Fibroblast of upper back skin (primary cell): ENCODE results near the gene ADK.
A peak's percentile ranks its signal among the peaks of the same experiment; 100 is the strongest.
"Not testable (repeated sequence)": the region's sequence is repeated elsewhere in the genome, so short reads cannot be mapped to it uniquely, and the experiment has no call there.

ENCODE experiments used
- DNase-seq: peaks from one replicate; pipeline ENCODE4 v3.0.0-alpha.2; 2013

Gene ADK

DNA sequence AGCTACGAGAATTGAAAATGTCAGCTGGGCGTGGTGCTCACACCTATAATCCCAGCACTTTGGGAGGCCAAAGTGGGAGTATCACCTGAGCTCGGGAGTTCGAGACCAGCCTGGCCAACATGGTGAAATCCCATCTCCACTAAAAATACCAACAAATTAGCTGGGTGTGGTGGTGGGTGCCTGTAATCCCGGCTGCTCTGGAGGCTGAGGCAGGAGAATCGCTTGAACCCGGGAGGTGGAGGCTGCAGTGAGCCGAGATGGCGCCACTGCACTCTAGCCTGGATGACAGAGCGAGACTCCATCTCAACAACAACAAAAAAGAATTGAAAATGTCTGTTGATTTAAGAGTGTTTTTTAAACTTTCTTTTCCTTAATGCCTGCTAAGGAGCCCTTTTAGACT, 4.0 kb upstream of the ADK start:
- not testable (repeated sequence) for DNase-seq

GRCh38 chr10:74150204-74150989, 624 bp upstream of the ADK start, which contains the start of gene AP3M1:
AP3M1 (minus strand) TSS chr10:74150828; CDS start chr10:74138379, 12,449 bp downstream.
- no peak for DNase-seq

- DNase-seq = no peak
Observed at GRCh38 chr10:74151879-74152722, 1.1 kb downstream of the ADK start.

DNA sequence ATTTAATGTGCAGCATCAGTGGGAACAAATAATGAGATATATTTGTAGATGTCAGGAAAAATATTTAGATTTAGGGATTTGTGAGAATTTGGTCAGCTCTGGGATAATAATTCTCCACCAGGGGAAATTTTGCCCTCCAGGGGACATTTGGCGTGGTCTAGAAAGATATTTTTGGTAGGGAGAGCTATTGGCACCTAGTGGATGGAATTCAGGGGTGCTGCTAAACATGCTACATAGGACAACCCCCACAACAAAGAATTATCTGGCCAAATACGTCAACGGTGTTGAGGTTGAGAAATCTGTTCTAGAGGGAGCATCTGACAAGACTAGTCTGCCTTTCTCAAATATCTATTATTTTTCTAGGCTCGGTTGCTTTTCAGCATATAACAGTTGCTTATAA, 2.1 kb downstream of the ADK start:
- peak; percentile 70 for DNase-seq

- DNase-seq = no peak
Observed at GRCh38 chr10:74153676-74154075, 2.7 kb downstream of the ADK start.

DNA sequence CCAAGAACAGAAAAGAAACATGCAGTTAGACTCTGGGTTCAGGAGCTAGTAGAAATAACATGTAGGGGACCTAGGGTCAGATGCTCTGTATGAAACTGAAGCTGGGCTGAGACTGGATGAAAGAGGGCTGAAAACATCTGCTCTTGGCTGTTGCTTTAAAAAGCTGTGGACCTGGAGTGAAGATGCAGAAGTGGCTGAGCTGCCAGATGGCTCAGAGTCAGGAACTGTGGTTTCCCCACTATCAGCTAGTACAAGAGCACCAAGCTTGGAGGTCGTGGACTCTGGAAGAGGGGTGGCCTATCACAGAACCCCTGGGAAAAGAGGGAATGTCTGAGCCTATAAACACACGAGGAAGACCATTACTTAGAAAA, 5.9 kb downstream of the ADK start:
- DNase-seq = no peak

DNA sequence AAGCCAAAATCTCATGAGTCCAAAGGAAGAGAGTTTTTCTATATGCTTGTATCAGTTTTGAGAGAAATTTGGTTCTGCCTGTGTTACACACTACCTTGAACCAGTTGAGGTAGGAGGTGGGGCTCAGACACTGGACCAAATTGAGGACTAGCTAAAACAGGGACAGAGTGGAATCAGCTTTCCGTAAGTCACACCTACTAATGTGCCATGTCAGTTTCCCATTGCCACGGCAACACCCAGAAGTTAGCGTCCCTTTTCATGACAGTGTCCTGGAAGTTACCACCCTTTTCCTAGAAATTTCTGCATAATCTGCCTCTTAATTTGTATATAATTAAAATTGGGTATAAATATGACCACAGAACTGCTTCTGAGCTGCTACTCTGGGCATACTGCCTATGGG, 9.0 kb downstream of the ADK start:
- no peak for DNase-seq

GRCh38 chr10:74163319-74164068, 12.5 kb downstream of the ADK start:
- no peak for DNase-seq

DNA sequence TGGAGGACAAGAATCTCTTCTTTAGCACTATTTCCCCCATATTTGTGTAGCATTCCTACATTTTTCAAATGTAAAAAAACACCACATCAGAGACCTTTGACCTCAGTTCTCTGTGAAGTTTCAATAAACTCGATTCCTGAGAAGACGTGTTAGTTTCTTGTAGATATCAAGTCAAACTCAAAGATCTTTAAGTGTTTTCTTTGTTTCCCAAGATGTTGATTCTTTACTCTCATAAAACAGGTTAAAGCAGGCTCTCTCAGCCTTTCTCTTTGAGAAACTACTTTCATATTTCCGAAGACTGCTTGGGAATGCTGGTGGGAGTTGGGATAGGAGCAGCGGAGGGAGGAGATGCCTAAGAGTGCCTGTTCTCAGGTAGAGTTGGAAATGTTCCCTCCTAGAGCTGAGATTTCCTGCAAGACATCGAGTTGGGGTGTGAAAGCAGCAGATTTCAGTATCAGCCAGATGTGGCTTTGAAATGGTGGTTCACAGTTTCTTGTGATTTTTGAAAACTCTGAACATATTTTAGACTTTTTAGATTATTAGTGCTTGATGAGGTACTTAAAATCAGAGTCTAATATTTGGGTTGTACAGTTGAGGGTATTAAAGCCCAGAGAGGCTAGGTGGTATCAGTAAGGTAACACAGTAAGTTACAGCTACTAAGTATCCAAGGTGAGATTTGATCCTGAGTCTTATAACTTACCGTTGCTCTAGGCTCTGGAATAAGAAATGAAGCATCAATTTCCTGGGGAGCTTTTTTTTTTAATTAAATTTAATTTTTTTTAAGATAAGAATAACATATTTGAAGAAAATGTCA, 13.9 kb downstream of the ADK start:
- peak; percentile 51 for DNase-seq

DNA sequence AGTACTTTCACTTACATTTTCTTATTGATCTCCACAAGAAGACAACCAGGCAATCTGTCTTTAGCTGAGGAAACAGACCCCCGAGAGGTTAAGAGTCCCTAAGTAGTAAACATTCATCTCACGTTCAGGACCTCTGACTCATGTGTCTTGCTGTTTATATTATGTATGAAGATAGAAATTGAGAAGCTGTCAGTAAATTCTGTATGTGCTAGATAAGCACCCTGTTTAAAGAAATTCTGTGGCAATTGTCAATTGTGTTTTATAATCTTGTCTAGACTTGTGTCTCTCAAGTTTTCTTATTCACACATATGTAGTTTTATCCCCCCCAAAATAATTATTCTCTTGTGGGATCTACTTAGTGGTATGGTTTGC, 14.5 kb downstream of the ADK start:
- DNase-seq = no peak

GRCh38 chr10:74167443-74167842, 16.4 kb downstream of the ADK start:
- DNase-seq = no peak

DNA sequence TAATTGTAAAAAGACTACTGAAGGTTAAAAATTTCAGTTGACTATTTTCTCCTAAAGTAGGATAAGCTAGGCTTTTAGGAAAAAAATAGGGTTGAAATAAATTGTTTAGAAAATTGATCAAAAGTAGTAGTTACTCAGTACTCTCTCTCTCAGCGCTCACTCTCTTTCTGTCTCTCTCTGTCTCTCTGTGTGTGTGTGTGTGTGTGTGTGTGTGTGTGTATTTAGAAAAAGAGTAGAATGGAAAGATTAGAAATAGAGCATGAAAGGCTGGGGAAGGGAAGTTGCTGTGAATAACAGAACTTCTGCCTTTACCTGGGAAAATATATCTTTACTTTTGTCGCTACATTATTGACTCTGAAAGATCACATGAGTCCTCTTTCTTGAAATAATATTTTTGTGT, 20.6 kb downstream of the ADK start:
- DNase-seq = no peak

- no peak for DNase-seq
Observed at GRCh38 chr10:74174521-74174920, 23.5 kb downstream of the ADK start.

- DNase-seq = no peak
Observed at GRCh38 chr10:74175510-74176379, 24.7 kb downstream of the ADK start.

DNA sequence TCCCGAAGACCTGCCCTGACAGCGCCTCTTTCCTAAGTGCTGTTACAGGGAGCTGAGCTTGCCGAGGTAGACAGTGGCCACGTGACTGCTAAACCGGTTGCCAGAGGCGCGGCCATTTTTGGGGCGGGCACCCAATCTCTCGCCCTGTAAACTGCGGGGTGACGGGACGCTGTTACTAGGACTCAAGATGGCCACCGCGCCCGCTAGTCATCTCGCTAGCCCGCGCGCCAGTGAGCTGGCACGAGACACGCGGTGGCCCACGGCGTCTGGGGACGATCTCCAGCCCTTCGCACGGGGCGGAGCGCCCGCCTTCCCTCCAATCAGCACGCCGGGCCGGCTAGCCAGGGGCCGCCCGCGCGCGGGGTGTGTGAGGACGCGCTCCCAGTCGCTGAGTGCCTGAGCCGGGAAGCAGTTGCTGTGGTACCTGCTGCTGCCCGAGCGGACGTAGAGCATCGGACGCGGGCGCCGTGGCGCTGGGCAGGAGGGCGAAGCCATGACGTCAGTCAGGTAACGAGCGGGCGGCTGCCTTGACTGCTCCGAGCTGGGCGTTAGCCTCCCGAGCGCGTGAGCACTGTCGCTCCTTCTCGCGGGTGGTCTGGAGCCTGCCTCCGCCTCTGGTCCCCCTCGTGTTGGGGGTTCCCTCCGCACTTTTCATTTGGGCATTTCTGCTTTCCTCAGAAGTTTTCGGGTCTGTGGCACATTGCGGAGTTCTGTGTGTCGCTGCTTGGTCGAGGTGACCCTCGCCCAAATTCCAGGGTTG, 25.5 kb downstream of the ADK start:
- peak; percentile 92 for DNase-seq

DNA sequence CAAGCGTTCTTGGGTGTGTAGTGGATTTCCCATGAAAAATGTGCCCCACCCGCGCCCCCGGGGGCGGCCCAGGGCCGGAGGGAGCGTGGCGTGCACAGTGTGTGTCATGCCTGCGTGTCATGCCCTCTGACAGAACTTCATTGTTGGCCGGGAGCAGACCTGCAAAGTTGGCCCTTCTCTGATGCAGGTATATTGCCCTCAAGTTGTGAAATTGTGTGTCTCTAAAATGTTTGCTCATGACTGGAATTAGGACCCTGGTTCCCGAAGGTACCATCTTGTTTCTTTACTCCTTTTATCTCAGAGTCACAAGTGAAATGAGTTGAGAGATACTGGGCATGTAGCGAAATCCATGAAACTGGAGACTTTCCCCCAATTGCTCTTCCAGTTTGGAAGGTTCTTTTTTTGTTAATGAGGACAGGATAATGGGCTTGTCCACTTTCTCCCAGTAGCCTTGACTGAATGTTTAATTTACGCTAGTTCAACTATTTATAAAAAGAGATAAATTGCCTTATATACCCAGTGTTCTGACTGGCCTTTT, 26.2 kb downstream of the ADK start:
- DNase-seq = no peak

GRCh38 chr10:74178042-74178791, 27.2 kb downstream of the ADK start:
- no peak for DNase-seq

GRCh38 chr10:74179111-74179710, 28.2 kb downstream of the ADK start:
- no peak for DNase-seq

GRCh38 chr10:74186678-74187077, 35.7 kb downstream of the ADK start:
- DNase-seq = no peak
